ENCODE measurements around the gene PLEKHA6.

GRCh38 chr1:204302769-204303168 lies 57.0 kb downstream of the PLEKHA6 start:
- no peak for TF ChIP-seq POLR2AphosphoS5 (IDR thresholded peaks at IDR 0.05)
- TF ChIP-seq, protein P1, sequence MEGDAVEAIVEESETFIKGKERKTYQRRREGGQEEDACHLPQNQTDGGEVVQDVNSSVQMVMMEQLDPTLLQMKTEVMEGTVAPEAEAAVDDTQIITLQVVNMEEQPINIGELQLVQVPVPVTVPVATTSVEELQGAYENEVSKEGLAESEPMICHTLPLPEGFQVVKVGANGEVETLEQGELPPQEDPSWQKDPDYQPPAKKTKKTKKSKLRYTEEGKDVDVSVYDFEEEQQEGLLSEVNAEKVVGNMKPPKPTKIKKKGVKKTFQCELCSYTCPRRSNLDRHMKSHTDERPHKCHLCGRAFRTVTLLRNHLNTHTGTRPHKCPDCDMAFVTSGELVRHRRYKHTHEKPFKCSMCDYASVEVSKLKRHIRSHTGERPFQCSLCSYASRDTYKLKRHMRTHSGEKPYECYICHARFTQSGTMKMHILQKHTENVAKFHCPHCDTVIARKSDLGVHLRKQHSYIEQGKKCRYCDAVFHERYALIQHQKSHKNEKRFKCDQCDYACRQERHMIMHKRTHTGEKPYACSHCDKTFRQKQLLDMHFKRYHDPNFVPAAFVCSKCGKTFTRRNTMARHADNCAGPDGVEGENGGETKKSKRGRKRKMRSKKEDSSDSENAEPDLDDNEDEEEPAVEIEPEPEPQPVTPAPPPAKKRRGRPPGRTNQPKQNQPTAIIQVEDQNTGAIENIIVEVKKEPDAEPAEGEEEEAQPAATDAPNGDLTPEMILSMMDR (IDR thresholded peaks at IDR 0.05; ENCODE audit: poor library complexity, severe bottlenecking): no peak
- no peak for TF ChIP-seq EP300 (conservative IDR thresholded peaks at IDR 0.05; ENCODE audit: poor library complexity, severe bottlenecking)
- no peak for TF ChIP-seq SMC3 (conservative IDR thresholded peaks at IDR 0.05; ENCODE audit: poor library complexity)
- no peak for TF ChIP-seq EZH2 (IDR thresholded peaks at IDR 0.05; ENCODE audit: borderline replicate concordance, insufficient read depth, low read length, poor library complexity, severe bottlenecking)
- no peak for TF ChIP-seq MXI1 (conservative IDR thresholded peaks at IDR 0.05; ENCODE audit: poor library complexity, severe bottlenecking)
- no peak for TF ChIP-seq TAF1 (IDR thresholded peaks at IDR 0.05; ENCODE audit: low read depth)
- TF ChIP-seq REST (IDR thresholded peaks at IDR 0.05; ENCODE audit: borderline replicate concordance): no peak
- no peak for TF ChIP-seq RAD21 (conservative IDR thresholded peaks at IDR 0.05)

Data from neural cell (in vitro differentiated cells).